Stomach (tissue), 9 donors: ENCODE data around the gene CFAP206. TPM values are rescaled to one million over a fixed set of nuclear protein-coding genes. Genes with fewer than 3 reads are reported as not detected.
A peak's percentile ranks its signal among the peaks of the same experiment; 100 is the strongest.

Experiments
- DNase-seq, 2 donors: peaks; one replicate each; pipeline versions ENCODE4 v3.0.0 to v3.0.0-alpha.2; 2013 to 2019
- H3K27ac ChIP-seq, 5 donors: fragments of 200-600 bp in 4 of 5; sonication (generic) in 4 of 5; one replicate each; pipeline ENCODE4 v1.5.1; 2013 to 2019; ENCODE audit warnings: mild to moderate bottlenecking in 1 of 5, moderate library complexity in 1 of 5
- H3K27me3 ChIP-seq, 3 donors: fragments of 200-600 bp; sonication (generic); one replicate each; pipeline ENCODE4 v1.5.1; 2017 to 2019; ENCODE audit warnings: mixed run types in 1 of 3
- H3K36me3 ChIP-seq, 4 donors: fragments of 200-600 bp; sonication (generic); 1 replicate in 3 of 4; 2 replicates in 1 of 4; pipeline ENCODE4 v1.5.1; 2016 to 2019
- H3K4me1 ChIP-seq, 4 donors: fragments of 200-600 bp; sonication (generic); one replicate each; pipeline ENCODE4 v1.5.1; 2016 to 2019
- H3K4me3 ChIP-seq, 4 donors: fragments of 200-600 bp; sonication (generic) in 3 of 4; one replicate each; pipeline ENCODE4 v1.5.1; 2016 to 2019; ENCODE audit warnings: mild to moderate bottlenecking in 1 of 4
- H3K9me3 ChIP-seq, 4 donors: fragments of 200-600 bp; sonication (generic); one replicate each; pipeline ENCODE4 v1.5.1; 2016 to 2019
- EP300 ChIP-seq: sonication (generic); formaldehyde crosslinking; IDR thresholded peaks from one replicate; pipeline ENCODE4 v1.6.1; 2017; ENCODE audit warnings: antibody characterized with exemption
- POLR2A ChIP-seq, 4 donors: fragments of 450-650 bp; IDR thresholded peaks; one replicate each; pipeline ENCODE4 v1.6.1; 2016; ENCODE audit warnings: antibody characterized with exemption in 4 of 4, control low read depth in 2 of 4, mild to moderate bottlenecking in 1 of 4, moderate library complexity in 1 of 4
- POLR2AphosphoS5 ChIP-seq, 3 donors: sonication (generic); formaldehyde crosslinking; IDR thresholded peaks; one replicate each; pipeline ENCODE4 v1.6.1; 2016; ENCODE audit warnings: antibody characterized with exemption in 3 of 3
- WGBS, 5 donors: extraction: QIAGEN DNeasy Blood & Tissue Kit in 3 of 5; methylation state at CpG; one replicate each; pipeline versions ENCODE4 v1.1.5 to v1.1.7; 2013 to 2018; 5-methylcytosine and 5-hydroxymethylcytosine counted together
- intact Hi-C: fragments of 100-400 bp; cut with DNase I; formaldehyde crosslinking; loops from one replicate; pipeline ENCODE4 v1.15.1; 2023; ENCODE audit warnings: low total_unique reads
- polyA plus RNA-seq, 3 donors: library from polyadenylated mRNA; stranded (reverse); fragments of 200-250 nt; gene quantifications; one replicate each; pipeline ENCODE4 v1.2.3, GENCODE V29; 2013
- total RNA-seq, 5 donors: library from RNA; depleted of rRNA; stranded (reverse); fragments of >200 nt; gene quantifications; one replicate each; pipeline versions ENCODE4 v1.1.0 to v1.2.3, GENCODE V29; 2014 to 2016
- TF ChIP-seq, protein P1 (sequence below), 7 experiments: fragments of 450-650 bp in 4 of 7; fragments of 200-600 bp in 3 of 7; sonication (generic) in 3 of 7; IDR thresholded peaks; one replicate each; pipeline ENCODE4 v1.5.1; 2016 to 2019; ENCODE audit warnings: antibody characterized with exemption in 7 of 7, control low read depth in 2 of 7, mild to moderate bottlenecking in 1 of 7
- donor health status: healthy with polysubstance abuse.
- donor health status: Bipolar disorder and iron deficiency.
- donor health status: healthy.

The CFAP206 gene
- total and polyA plus RNA-seq, 8 donors: 0.08 to 0.18 TPM; not detected in 6

DNA sequence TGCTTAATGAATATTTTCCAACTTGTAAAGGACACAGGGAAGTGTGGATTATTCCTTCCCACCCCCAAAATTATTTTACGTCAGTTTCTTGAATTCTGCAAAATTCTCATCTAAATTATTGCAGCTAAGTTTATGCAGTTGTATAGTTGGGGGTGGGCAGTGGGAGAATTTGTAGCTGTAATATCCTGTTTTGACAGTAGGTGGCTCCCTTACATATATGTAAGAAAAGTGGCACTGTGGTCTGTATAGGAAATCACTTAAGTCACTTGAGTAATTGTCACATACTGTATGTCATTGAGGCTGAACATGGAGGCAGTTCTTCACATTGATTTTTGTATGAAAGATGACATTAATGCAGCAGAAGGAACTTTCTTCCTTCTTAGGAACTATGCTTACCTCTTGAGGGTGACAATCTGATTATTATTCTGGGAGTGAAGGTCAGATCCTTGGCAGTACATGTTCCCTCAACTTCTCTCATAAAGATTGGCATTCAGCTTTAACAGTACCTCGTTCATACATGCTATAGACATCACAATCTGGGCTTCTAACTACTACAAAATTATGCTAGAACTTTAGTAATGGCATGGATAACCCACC, 14.6 kb upstream of the CFAP206 start:
- 1 to 12% (median 4%) methylated on average over 2 of the region's 2 CpGs for WGBS, 5 donors
- no peak overlapping the region for H3K27ac ChIP-seq
- H3K4me3 ChIP-seq: no peak overlapping the region
- H3K36me3 ChIP-seq: no peaks in the 10 kb centered on the region
- no peaks in the 10 kb centered on the region for H3K4me1 ChIP-seq
- no peak for TF ChIP-seq POLR2A (IDR thresholded peaks at IDR 0.05)
- TF ChIP-seq, protein P1, sequence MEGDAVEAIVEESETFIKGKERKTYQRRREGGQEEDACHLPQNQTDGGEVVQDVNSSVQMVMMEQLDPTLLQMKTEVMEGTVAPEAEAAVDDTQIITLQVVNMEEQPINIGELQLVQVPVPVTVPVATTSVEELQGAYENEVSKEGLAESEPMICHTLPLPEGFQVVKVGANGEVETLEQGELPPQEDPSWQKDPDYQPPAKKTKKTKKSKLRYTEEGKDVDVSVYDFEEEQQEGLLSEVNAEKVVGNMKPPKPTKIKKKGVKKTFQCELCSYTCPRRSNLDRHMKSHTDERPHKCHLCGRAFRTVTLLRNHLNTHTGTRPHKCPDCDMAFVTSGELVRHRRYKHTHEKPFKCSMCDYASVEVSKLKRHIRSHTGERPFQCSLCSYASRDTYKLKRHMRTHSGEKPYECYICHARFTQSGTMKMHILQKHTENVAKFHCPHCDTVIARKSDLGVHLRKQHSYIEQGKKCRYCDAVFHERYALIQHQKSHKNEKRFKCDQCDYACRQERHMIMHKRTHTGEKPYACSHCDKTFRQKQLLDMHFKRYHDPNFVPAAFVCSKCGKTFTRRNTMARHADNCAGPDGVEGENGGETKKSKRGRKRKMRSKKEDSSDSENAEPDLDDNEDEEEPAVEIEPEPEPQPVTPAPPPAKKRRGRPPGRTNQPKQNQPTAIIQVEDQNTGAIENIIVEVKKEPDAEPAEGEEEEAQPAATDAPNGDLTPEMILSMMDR (IDR thresholded peaks at IDR 0.05): peak in 5 of 7 experiments; percentile 61 to 84 (median 72)
- no peak for TF ChIP-seq POLR2AphosphoS5 (IDR thresholded peaks at IDR 0.05)
- intact Hi-C loops: no loop called here
- DNase-seq: peak in 1 of 2 donors; percentile 85
- no peaks in the 10 kb centered on the region for H3K9me3 ChIP-seq
- no peaks in the 10 kb centered on the region for H3K27me3 ChIP-seq

DNA sequence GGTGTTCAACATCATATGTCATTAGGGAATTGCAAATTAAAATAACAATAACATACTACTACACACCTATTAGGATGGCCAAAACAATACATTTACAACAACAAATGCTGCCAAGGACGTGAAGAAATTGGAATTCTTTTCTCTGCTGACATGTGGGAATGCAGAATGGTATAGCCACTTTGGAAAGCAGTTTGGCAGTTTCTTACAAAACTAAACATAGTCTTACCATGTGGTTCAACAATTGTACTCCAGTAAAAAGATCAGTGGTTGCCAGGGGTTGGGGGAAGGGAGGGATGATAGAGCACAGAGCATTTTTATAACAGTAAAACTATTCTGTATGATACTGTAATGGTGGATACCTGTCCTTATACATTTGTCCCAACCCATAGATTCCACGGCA, 12.3 kb upstream of the CFAP206 start:
- no peaks in the 10 kb centered on the region for H3K27me3 ChIP-seq
- H3K9me3 ChIP-seq: no peaks in the 10 kb centered on the region
- intact Hi-C loops: no loop called here
- no peak overlapping the region for H3K27ac ChIP-seq
- WGBS, 5 donors: 64 to 86% (median 84%) methylated on average over 2 of the region's 2 CpGs
- H3K4me1 ChIP-seq: no peaks in the 10 kb centered on the region
- no peak for TF ChIP-seq EP300
- TF ChIP-seq, protein P1 (IDR thresholded peaks at IDR 0.05): no peak
- no peak for TF ChIP-seq POLR2A (IDR thresholded peaks at IDR 0.05)
- no peak for TF ChIP-seq POLR2AphosphoS5 (IDR thresholded peaks at IDR 0.05)
- no peak for DNase-seq
- H3K36me3 ChIP-seq: no peaks in the 10 kb centered on the region
- no peak overlapping the region for H3K4me3 ChIP-seq

DNA sequence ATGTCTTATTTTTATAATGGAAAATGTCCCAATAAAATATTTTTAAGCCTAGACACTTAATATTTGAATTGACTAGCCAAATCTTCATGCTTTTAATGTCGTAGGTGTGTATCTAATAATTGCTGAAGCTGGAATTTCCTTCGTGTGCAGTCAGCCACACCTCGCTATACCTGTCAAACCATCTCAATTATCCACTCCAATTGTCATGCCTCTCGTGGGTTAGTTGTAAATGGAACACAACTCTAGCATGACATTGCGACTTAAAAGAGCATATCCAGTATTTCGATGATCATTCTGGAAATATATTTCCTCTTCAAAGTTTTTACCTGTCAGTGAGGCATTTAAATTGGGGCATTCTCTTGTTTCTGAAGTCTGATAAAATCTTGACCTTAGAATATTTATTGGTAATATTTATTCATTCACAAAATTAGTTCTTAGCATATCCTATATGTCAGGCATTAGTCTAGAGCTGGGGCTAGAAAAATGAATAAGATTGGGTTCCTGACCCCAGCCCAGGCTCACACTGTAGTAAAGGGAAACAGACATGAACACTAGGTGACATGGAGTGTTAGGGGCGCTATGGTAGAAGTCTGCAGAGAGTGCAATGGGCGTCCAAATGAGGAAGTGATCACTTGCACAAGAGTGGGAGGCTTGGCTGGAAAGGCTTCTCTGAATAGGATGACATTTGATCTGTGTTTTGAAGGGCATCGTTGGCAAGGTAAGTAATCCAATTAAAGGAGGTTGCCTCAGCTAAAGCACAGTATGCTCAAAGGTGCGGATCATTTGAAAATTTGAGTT, 11.0 kb upstream of the CFAP206 start:
- Histone ChIP-seq H3K27ac (no peak overlapping the region), H3K27me3 (no peaks in the 10 kb centered on the region), H3K4me1 (no peaks in the 10 kb centered on the region), H3K4me3 (no peak overlapping the region), H3K36me3 (no peaks in the 10 kb centered on the region), H3K9me3 (no peaks in the 10 kb centered on the region)
- intact Hi-C loops: no loop called here
- DNase-seq: peak in 1 of 2 donors; percentile 14
- 74 to 84% (median 78%) methylated on average over 10 of the region's 10 CpGs for WGBS, 5 donors
- TF ChIP-seq POLR2AphosphoS5 (IDR thresholded peaks at IDR 0.05) (no peak), EP300 (no peak), POLR2A (IDR thresholded peaks at IDR 0.05) (no peak)
- TF ChIP-seq, protein P1 (IDR thresholded peaks at IDR 0.05): no peak

DNA sequence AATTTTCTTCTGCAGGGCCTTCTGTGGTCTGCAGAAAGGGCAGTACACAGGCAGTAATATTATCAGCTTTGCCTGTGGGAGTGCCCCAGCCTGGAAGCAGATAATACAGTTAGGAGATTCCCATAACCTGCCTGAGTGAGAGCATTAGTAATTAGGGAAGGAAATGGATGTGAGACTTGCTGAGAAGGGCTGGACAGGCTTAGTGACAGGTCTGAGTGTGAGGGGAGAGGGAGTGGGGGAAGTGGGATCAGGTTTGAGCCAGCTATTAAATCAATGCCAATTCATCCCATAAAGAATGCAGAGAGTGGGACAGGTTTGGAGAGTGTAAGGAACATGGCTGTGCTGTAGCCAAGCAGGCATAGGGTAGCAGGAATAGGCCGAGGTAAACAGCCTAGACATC, 10.1 kb upstream of the CFAP206 start:
- Histone ChIP-seq H3K4me1 (no peaks in the 10 kb centered on the region), H3K9me3 (no peaks in the 10 kb centered on the region), H3K36me3 (no peaks in the 10 kb centered on the region), H3K27me3 (no peaks in the 10 kb centered on the region), H3K27ac (no peak overlapping the region), H3K4me3 (no peak overlapping the region)
- no peak for TF ChIP-seq POLR2A (IDR thresholded peaks at IDR 0.05)
- no peak for TF ChIP-seq EP300
- TF ChIP-seq, protein P1 (IDR thresholded peaks at IDR 0.05): no peak
- no peak for TF ChIP-seq POLR2AphosphoS5 (IDR thresholded peaks at IDR 0.05)
- intact Hi-C loops: no loop called here
- WGBS, 5 donors: 59 to 95% (median 84%) methylated on average over 1 of the region's 1 CpG
- DNase-seq: no peak
